Gastrocnemius medialis (tissue), 4 donors: ENCODE measurements around the gene TRIM61. TPM values are rescaled to one million over a fixed set of nuclear protein-coding genes. Genes with fewer than 3 reads are reported as not detected.
"Not testable (repeated sequence)": the region's sequence is repeated elsewhere in the genome, so short reads cannot be mapped to it uniquely, and the experiment has no call there.

Source experiments
- ATAC-seq, 2 donors: fragments of 150-250 bp; one replicate each; pipeline ENCODE4 v1.9.1; 2016
- DNase-seq, 2 donors: peaks; one replicate each; pipeline ENCODE4 v3.0.0-alpha.2; 2019
- H3K27ac ChIP-seq, 4 donors: fragments of 200-600 bp; sonication (generic); 1 replicate in 1 of 4; 2 replicates in 3 of 4; pipeline ENCODE4 v1.5.1; 2016 to 2018; ENCODE audit warnings: mild to moderate bottlenecking in 2 of 4, moderate library complexity in 1 of 4
- H3K27me3 ChIP-seq, 3 donors: fragments of 200-600 bp; sonication (generic) in 2 of 3; 1 replicate in 1 of 3; 2 replicates in 2 of 3; pipeline versions ENCODE4 v1.5.1 to v1.6.0; 2016 to 2019; ENCODE audit warnings: mild to moderate bottlenecking in 1 of 3, moderate library complexity in 1 of 3
- H3K36me3 ChIP-seq, 2 donors: fragments of 200-600 bp; sonication (generic) in 1 of 2; one replicate each; pipeline ENCODE4 v1.5.1; 2017 to 2018
- H3K4me1 ChIP-seq, 2 donors: fragments of 200-600 bp; sonication (generic) in 1 of 2; one replicate each; pipeline ENCODE4 v1.5.1; 2016 to 2017; ENCODE audit warnings: mild to moderate bottlenecking in 2 of 2
- H3K4me3 ChIP-seq, 4 donors: fragments of 200-600 bp; sonication (generic) in 3 of 4; 1 replicate in 1 of 4; 2 replicates in 3 of 4; pipeline ENCODE4 v1.5.1; 2016 to 2019; ENCODE audit warnings: mild to moderate bottlenecking in 2 of 4
- H3K9me3 ChIP-seq, 3 donors: fragments of 200-600 bp; sonication (generic) in 2 of 3; 1 replicate in 1 of 3; 2 replicates in 2 of 3; pipeline ENCODE4 v1.5.1; 2016 to 2019
- POLR2A ChIP-seq, 2 donors: fragments of 450-650 bp; IDR thresholded peaks; one replicate each; pipeline ENCODE4 v1.6.1; 2017; ENCODE audit warnings: antibody characterized with exemption in 2 of 2, mild to moderate bottlenecking in 2 of 2, moderate library complexity in 2 of 2
- in situ Hi-C, 4 donors: fragments of 200-750 bp; cut with MboI; loops; one replicate each; pipeline versions ENCODE4 v1.15.0 to v1.8.0; 2017; ENCODE audit warnings: low sequenced_read_pairs in 4 of 4
- intact Hi-C: fragments of 100-400 bp; cut with DNase I; formaldehyde crosslinking; loops from one replicate; pipeline ENCODE4 v1.15.1; 2023; ENCODE audit warnings: low total_unique reads
- total RNA-seq, 4 donors: library from RNA; depleted of rRNA; stranded (reverse); fragments of >200 nt; gene quantifications; one replicate each; pipeline versions ENCODE4 v1.1.0 to v1.2.3, GENCODE V29; 2016
- TF ChIP-seq, protein P1 (sequence below), 5 experiments: fragments of 450-650 bp in 3 of 5; fragments of 200-600 bp in 2 of 5; sonication (generic) in 2 of 5; IDR thresholded peaks in 4 of 5; conservative IDR thresholded peaks in 1 of 5; 1 replicate in 4 of 5; 2 replicates in 1 of 5; pipeline ENCODE4 v1.5.1; 2016 to 2019; ENCODE audit warnings: antibody characterized with exemption in 5 of 5, mild to moderate bottlenecking in 3 of 5, moderate library complexity in 3 of 5

TRIM61 gene
- total RNA-seq, 4 donors from 2014 or later, result 0.46 TPM; not detected in 3

DNA sequence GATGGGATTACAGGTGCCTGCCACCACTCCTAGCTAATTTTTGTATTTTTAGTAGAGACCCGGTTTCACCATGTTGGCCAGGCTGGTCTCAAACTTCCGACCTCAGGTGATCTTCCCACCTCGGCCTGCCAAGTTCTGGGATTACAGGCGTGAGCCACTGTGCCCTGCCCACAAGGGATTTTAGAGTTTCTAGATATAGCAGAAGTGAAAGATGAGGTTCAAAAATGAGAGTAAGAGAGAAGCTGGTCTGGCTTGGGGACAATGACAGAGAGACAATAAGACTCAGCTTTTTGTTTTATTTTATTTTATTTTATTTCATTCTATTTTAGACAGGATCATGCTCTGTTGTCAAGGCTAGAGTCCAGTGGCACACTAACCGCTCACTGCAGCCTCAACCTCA, 30.6 kb downstream of the TRIM61 start:
- Histone ChIP-seq H3K36me3 (no peaks in the 10 kb centered on the region), H3K4me1 (no peaks in the 10 kb centered on the region), H3K27ac (no peak overlapping the region), H3K4me3 (no peak overlapping the region), H3K9me3 (no peaks in the 10 kb centered on the region), H3K27me3 (no peaks in the 10 kb centered on the region)
- intact Hi-C loops, result no loop called here
- ATAC-seq, result no peak
- in situ Hi-C loops, result no loop called here
- DNase-seq, result no peak
- TF ChIP-seq, protein P1, sequence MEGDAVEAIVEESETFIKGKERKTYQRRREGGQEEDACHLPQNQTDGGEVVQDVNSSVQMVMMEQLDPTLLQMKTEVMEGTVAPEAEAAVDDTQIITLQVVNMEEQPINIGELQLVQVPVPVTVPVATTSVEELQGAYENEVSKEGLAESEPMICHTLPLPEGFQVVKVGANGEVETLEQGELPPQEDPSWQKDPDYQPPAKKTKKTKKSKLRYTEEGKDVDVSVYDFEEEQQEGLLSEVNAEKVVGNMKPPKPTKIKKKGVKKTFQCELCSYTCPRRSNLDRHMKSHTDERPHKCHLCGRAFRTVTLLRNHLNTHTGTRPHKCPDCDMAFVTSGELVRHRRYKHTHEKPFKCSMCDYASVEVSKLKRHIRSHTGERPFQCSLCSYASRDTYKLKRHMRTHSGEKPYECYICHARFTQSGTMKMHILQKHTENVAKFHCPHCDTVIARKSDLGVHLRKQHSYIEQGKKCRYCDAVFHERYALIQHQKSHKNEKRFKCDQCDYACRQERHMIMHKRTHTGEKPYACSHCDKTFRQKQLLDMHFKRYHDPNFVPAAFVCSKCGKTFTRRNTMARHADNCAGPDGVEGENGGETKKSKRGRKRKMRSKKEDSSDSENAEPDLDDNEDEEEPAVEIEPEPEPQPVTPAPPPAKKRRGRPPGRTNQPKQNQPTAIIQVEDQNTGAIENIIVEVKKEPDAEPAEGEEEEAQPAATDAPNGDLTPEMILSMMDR (IDR thresholded peaks at IDR 0.05 in 4 of 5, conservative IDR thresholded peaks at IDR 0.05 in 1 of 5), result no peak
- no peak for TF ChIP-seq POLR2A (IDR thresholded peaks at IDR 0.05)

DNA sequence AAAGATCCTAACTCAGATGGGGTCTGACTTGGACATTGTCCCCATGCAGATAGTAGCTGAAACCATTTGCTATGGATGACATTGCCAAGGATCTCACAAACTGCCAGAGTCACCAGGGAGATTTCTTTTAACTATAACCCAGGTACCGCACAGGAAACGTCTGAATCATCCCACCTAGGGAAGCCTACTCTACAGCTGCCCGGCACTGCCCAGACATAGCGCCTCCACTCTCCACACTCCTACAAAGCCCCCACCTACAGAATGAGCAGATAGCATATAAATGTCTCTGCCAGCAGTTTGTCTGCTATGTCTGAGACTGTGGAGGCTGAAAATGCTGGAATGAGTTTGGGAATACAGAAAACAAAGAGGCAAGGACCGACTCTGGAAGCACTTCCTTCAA, 32.3 kb downstream of the TRIM61 start:
- Histone ChIP-seq H3K36me3 (no peaks in the 10 kb centered on the region), H3K4me3 (no peak overlapping the region), H3K9me3 (no peaks in the 10 kb centered on the region), H3K27me3 (no peaks in the 10 kb centered on the region), H3K27ac (no peak overlapping the region), H3K4me1 (no peaks in the 10 kb centered on the region)
- TF ChIP-seq POLR2A (IDR thresholded peaks at IDR 0.05), result no peak
- TF ChIP-seq, protein P1 (IDR thresholded peaks at IDR 0.05 in 4 of 5, conservative IDR thresholded peaks at IDR 0.05 in 1 of 5), result no peak
- no peak for ATAC-seq
- intact Hi-C loops, result no loop called here
- no peak for DNase-seq
- in situ Hi-C loops, result no loop called here

DNA sequence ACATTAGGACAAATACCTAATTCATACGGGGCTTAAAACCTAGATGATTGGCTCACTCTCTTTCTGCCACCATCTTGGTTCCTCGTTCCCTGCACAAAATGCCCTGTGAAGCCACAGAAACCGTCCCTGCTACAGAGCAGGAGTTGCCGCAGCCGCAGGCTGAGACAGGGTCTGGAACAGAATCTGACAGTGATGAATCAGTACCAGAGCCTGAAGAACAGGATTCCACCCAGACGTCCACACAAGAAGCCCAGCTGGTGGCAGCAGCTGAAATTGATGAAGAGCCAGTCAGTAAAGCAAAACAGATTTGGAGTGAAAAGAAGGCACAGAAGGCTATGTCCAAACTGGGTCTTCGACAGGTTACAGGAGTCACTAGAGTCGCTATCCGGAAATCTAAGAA, 34.3 kb downstream of the TRIM61 start:
- Histone ChIP-seq H3K9me3 (no peaks in the 10 kb centered on the region), H3K4me3 (no peak overlapping the region), H3K4me1 (no peaks in the 10 kb centered on the region), H3K36me3 (no peaks in the 10 kb centered on the region), H3K27ac (no peak overlapping the region), H3K27me3 (no peaks in the 10 kb centered on the region)
- no peak for ATAC-seq
- DNase-seq, result no peak
- intact Hi-C loops, result no loop called here
- in situ Hi-C loops, result no loop called here
- TF ChIP-seq POLR2A (IDR thresholded peaks at IDR 0.05), result no peak
- TF ChIP-seq, protein P1 (IDR thresholded peaks at IDR 0.05 in 4 of 5, conservative IDR thresholded peaks at IDR 0.05 in 1 of 5), result no peak

DNA sequence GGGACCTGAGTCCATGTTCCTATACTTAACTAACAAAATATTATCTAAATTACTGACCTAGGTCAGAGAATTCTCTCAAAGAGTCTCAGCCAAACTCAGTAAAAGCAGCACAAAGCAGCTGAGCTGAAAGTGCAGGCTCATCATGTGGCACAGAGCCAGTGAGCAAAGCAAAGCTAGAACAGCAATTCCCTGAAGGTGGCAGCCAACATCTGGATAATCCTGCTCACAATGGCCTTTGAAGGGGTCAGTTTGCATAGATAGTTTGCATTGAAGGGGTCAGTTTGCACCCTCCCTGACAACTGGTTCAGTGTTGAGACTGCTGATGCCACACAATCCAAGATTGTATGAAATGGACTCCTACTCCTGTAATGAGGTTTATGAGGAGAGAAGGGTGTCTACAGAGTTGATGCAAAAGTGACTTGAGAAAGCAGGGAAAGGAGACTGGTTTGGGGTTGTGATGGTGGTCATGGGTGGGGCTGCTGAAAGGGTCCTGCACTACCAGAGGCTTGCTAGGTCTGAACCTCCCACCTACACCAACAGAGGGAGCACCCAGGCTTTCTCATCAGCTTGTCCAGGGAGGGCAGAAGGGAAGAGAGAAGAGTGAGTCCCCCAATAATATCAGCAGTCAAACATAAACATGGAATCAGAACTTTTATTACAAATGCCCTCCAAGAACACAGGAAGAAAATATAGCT, 39.7 kb downstream of the TRIM61 start:
- Histone ChIP-seq H3K27ac (no peak overlapping the region), H3K4me1 (no peaks in the 10 kb centered on the region), H3K4me3 (no peak overlapping the region), H3K27me3 (no peaks in the 10 kb centered on the region), H3K9me3 (no peaks in the 10 kb centered on the region), H3K36me3 (no peaks in the 10 kb centered on the region)
- DNase-seq (no peak), ATAC-seq (no peak)
- TF ChIP-seq POLR2A (IDR thresholded peaks at IDR 0.05), result no peak
- TF ChIP-seq, protein P1 (IDR thresholded peaks at IDR 0.05 in 4 of 5, conservative IDR thresholded peaks at IDR 0.05 in 1 of 5), result no peak
- in situ Hi-C loops, result no loop called here
- intact Hi-C loops, result no loop called here

DNA sequence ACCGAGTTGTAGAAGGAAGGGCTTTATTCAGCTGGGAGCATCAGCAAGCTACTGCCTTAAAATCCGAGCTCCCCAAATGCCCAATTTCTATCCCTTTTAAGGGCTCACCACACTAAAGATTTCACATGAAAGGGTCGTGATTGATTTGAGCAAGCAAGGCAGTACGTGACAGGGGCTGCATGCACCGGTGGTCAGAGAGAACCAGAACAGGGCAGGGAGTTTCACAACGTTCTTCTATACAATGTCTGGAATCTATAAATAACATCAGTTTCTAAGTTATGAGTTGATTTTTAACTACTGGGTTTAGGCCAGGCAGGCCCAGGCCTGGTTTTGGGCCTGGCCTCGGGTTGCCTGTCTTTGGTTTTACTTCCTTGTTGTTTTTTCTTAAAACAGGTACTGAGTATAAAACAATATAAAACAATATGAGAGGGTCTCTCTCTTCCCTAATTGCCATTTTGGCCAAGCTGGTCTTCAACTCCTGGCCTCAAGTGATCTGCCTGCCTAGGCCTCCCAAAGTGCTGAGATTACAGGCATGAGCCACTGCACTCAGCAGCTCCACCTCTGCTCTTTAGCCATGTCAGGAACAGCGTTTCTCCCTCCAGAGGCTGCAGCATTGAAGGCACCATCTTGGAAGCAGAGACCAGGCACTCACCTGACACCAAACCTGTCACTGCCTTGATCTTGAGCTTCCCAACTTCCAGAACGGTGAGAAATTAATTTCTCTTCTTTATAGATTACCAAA, 41.4 kb downstream of the TRIM61 start:
- intact Hi-C loops, in situ Hi-C loops, DNase-seq, H3K27ac ChIP-seq, H3K27me3 ChIP-seq, H3K4me3 ChIP-seq, H3K36me3 ChIP-seq, ATAC-seq, H3K4me1 ChIP-seq, H3K9me3 ChIP-seq: not testable (repeated sequence)
